GM21381 (cell line): Measurements from ENCODE around the gene ESAM.

Experiments used
- ATAC-seq: cut with Tn5 transposase; IDR thresholded peaks from one replicate; pipeline ENCODE4 v1.9.1; 2021; ENCODE audit warnings: mild to moderate bottlenecking, moderate library complexity; ENCODE audit not compliant: unreplicated experiment

The ESAM gene

DNA sequence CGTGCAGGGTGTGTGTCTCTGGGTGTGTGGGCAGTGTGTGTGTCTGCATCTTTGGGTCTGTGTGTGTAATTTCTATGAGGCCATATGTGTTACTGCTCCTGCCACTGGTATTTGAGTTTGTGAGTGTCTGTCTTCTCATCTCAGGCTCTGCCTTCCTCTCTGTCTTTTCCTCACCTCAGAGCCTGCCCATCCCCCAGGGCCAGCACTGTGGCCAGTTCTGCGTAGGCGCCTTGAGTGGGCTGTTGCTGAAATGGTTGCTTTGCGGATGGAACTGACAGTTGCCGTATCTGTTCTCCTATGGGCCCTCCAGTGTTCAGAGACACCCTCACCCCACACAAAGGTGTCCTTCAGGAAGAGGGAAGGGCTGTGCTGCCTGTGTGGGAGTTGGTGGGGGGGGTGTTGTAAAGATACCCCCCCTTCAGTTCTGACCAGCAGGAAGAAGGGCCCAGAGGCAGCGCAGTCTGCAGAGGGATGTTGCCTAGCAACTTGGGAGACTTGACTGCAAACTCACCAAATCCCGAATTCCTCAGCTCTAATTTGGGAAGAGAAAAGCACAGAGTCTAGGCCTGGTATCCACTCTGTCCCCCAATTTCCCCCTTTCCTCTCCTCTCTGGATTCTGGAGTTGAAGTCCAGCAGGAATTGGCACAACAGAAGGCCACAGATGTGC, 24.3 kb downstream of the ESAM start:
- no peak for ATAC-seq

DNA sequence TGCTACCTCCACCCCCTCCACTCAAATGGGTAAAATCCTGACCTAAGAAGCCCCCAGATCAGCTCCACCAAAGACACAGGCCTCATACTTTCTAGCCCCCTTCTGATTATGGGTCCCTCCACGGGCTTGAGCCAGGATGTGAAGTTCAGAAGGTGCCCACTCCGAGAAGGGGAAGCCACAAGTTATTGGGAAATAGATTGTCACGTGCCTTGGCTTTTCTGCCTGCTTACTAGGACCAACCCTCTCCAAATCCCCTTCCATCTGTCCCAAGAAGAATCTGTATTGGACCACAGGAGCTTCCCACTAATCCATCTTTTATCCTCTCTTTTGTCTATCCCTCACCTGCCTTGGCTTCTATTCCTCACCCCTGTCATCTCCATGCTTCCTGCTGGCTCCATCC, 25.4 kb downstream of the ESAM start:
- no peak for ATAC-seq

DNA sequence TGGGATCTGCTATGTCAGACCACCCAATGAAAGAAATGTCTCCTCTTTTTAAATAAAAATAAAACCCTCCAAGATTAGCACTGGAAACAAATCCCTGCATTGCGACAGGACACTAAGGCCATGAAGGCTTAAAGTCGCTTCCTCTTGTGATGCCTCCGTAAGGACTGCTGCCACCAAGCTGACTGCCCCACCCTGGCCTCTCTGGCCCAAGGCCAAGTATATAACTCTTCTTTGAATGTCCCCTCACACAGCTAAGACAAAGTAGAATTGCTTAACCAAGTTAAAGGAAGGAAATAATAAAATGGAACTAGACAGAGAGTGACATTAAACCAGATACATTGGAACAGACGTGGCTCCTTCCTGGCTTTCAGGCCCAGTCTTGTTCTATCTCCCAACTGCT, 29.9 kb downstream of the ESAM start:
- no peak for ATAC-seq

DNA sequence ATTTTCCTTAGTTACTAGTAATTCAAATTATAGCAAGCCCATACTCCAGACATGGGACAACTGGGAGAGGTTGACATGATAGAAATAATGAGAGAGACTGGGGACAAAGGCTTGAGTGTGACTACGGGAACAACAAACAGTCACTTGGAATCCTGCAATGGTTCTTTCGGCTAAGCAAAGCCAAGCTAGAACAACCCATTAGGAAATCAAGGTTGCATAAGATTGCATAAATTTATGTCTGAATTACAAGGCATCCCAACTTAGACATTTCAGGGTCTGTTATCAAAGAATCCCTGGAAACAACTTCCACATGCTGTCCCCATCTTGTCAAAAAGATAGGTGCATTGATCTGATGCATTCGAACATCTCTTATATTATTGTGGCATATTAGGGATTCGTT, 32.5 kb downstream of the ESAM start:
- ATAC-seq: no peak

DNA sequence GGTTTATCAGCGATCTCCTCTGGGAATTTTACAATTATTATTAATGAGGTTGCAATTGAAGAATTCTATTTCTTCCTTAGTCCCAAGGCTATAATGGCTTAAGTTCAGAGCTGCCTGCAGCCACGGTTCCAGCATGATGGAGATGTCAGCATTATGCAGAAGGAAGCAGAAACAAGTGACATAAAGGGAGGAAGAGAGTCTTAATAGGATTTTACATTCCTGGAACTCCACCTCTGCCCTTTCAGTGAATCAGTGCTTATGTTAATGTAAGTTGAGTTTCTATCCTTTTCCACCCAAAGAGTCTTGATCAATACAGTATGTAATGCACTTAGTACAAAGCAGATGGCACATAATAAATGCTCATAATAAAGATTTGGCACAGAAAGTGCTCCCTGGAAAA, 34.0 kb downstream of the ESAM start:
- ATAC-seq: no peak

DNA sequence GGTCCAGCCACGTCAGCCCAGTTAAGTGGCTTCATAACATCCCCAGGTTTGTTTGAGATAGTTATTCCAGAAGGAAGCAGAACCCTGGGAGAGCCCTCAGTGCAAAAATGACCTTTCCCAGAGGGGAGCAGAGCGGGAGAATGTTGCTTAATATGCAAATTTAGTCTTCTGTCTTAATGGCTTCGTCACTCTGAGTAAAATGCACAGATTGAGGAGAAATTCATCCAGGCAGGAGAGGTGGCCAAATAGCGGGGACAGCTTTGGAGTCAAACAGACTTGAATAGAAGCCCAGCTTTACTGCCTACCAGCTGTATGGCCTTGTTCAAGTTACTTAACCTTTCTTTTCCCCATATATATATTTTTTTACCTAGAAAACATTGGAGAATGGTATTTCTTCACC, 34.6 kb downstream of the ESAM start:
- no peak for ATAC-seq

DNA sequence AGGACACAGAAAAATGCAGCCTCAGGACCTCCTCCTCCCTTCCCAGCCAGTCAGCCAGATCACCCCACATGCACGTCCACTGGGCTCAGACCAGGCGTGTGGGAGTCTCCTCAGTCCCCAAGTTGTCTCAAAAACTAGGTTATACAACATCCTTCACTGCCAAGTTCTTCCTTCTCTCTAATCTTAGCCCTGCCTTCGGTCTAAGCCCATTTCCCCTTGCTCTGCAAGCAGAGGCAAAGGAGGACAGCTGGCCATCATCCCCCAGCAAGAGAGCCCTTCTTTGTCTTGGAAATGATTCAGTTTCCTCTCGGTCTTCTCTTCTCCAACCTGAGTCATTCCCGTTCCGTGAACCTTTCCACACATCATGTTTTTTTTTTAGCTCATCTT, 36.4 kb downstream of the ESAM start:
- no peak for ATAC-seq

DNA sequence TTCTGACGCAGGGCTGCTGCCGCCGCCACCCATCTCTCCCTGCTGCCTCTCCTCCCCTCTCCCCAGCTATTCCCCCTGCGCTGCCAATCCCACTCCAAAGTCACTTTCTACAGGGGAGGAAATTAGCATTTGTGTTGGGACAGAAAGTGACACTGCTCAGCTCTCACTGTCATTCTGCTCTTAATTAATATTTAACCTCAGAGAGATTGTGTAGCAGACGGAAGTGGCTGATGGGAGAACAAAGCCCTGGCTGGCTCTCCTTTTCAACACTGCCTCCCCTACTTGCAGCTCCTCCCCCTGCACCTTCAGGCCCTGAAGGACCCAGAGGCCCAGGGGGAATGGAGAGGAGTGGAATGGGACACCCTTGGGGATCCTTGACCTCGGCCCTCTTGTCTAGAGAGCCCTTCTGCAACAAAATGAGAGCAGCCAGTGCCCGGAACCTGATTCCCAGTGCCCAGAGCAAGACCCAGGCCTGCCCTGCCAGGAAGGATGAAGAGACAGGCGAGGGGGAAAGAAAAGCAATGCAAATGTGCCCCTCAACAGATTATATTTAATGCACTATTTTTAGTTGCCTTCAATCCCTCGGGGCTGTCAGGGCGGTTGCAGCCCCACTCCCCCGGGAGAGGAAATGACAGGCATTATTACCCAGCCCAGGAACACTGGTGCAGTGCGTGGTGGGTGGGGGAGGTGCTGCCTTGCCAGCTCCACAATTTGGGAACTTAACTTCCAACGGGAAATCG, 36.9 kb downstream of the ESAM start:
- ATAC-seq: peak; percentile 97

DNA sequence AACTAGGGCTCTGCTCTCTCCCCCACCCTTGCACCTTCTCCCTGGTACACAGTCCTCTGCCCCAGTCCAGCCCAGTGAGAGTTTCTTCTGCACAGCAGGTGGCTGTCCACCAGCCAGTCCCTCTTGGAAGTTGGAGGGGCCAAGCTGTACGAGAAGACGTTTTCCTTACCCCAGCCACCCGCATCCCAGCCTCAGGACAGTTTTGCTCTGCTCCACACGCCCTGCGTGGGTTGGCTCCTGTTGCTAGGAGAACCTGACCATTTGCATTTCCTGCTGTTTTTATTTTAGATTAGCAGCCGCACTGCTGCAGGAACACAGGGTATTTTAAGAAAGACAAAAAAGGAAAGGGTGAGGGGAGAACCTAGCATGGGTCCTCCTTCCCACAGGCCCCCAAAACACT, 39.9 kb downstream of the ESAM start:
- ATAC-seq: no peak

DNA sequence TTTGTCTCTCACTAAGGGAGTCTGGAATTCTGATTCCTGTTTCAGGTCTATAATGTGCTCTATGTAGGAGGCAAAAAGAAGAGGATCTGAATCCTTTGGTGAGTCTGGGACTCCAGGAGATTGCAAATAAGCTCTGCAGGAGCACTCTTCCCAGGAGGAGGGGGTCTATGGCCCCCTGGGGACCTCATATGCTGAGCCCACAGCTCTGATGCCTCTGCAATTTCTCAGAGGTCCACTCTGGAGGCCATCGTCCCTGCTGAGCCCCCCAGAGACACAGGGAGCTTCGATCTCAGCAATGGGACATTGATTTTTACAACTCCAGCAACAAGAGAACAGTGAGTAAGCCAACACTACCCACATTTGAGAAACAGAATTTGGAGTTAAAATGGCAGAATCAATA, 42.6 kb downstream of the ESAM start:
- no peak for ATAC-seq

DNA sequence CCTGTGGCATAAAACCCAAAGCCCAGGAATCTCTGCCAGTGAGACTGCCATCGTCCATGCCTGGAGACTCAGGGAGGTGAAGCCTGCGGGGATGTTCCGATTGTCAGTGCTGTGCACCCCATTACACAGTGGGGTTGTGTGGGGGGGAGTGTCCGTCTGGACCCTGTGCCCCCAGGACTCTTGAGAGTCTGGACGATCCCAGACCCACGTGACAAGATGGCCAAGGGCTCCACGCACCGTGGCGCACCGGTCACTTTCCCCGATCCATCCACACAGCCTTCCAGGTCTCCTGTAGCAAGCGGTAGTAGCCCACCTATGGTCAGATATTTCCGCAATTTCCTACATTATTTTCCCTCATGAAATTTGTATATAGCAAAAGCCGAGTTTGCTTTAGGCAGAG, 43.3 kb downstream of the ESAM start:
- no peak for ATAC-seq

DNA sequence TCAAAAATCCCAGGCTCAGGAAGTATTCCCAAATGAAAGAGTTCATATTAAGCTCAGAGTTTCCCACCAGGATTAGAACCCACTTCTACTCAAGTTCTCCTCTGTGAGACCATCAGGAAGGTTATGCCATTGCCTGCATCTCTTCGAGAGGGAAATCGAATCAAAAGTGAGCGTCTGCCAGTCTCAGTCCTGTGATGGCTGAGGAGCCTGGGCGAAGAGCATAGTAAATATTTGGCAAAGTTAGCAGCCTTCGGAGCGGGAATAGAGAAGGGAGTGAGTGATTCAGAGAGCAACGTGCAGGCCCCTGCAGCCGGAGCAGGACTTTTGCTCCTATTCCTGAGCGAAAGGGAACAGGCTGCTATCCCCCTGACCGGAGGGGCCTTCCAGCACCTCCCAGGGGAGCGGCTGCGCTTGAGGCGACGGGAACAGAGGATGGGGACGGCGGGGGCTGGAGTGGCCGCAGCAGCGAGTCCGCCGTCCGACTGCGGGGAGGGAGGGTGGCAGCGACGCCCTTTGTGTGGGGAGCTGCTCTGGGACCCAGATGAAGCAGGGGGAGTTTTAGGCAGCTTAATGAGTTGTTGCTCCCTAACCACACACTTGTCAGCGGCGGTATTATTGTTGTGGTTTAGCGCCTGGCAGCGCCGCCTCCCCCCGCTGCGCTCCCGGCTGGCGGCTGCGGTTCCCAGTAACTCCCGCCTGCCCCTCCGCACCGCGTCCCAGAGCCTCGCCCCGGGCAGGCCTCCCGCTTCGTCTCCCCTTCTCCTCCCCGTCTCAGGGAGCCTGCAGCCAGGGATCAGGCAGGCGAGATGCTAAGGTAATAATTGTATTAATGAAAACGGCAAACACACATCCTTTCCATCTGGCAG, 44.1 kb downstream of the ESAM start:
- ATAC-seq: no peak

DNA sequence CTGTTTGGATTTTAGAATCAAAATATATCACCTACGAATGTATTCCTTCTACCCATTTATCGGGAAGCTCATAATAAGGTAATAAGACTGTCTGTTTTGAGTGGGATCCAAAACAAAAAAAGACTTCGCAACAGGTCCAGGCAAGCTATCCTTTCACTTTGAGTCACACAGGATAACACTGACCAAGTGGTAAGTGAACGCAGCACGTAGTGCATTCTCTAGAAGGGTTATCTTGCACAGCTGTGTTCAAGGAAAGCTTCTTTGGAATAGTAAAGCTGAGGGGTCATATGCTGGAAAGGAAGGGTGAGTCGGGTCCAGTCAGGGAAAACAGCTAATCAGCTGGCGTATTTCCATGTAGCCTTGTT, 44.7 kb downstream of the ESAM start:
- ATAC-seq: peak; percentile 49

DNA sequence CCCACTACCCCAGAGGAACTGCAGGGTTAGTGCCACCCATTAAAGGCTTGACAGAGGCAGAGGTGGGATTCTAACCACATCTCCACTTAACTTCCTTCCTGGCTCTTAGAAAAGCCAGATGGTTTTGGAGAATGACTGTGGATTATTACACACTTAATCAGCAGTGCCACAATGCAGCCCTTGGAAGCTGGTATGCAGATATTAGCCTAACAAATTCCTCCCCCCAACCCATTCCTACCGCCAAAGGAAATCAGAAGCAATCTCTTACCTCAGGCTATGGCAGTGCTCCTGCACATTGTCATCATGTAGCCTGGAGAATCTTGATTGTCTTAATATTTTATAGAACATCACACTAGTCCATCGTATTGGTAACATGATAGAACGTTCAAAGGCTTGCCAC, 45.5 kb downstream of the ESAM start:
- ATAC-seq: no peak

DNA sequence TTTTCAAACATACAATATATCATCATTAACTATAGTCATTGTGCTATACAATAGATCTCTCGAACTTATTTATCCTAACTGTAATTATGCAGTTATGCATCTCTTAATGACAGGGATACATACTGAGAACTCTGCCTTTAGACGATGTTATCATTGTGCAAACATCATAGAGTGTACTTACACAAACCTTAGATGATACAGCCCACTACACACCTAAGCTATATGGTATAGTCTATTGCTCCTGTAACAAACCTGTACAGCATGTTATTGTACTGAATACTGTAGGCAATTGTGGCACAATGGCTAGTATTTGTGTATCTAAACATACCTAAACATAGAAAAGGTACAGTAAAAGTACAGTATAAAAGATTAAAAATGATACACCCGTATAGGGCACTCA, 49.7 kb downstream of the ESAM start:
- no peak for ATAC-seq

DNA sequence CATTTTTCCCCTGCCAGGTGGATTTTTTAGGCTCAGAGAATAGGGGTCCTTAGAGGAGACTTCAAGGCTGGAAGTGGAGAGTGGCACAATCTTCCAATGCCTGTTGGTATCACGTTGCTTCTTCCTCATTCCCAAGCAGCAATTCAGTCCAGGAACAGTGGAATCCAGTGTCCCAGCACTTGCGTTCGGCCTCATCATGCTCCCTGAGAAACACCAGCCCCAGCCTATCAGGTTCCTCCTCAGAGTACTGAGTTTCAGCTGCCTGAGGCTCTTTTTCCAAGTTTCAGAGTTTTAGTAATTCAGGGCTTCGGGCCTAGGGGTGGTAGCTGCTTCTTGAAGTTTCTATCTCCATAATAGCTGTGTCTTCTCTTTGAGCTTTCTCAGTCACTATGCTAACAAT, 54.3 kb downstream of the ESAM start:
- no peak for ATAC-seq
